Smooth muscle cell (in vitro differentiated cells): ENCODE results near the gene SUSD4. TPM values are rescaled to one million over a fixed set of nuclear protein-coding genes. Genes with fewer than 3 reads are reported as not detected.

Experiments
- DNase-seq: peaks from one replicate; lab custom pipeline; 2025; ENCODE audit not compliant: unreplicated experiment; lab: John Stamatoyannopoulos, UW
- H2AFZ ChIP-seq: fragments of 200-600 bp; sonication (generic); 2 replicates; pipeline ENCODE4 v1.6.0; 2016; ENCODE audit warnings: antibody characterized with exemption, low read depth, mild to moderate bottlenecking
- H3F3A ChIP-seq: fragments of 200-600 bp; sonication (generic); 2 replicates; pipeline ENCODE4 v1.6.0; 2017; ENCODE audit warnings: antibody characterized with exemption, low read depth
- H3K27ac ChIP-seq: fragments of 200-600 bp; sonication (generic); 2 replicates; pipeline ENCODE4 v1.5.1; 2016; ENCODE audit warnings: low read depth, mild to moderate bottlenecking
- H3K27me3 ChIP-seq: fragments of 200-600 bp; sonication (generic); 2 replicates; pipeline ENCODE4 v1.6.1; 2016; ENCODE audit warnings: low read depth, mild to moderate bottlenecking
- H3K36me3 ChIP-seq: fragments of 200-600 bp; sonication (generic); 2 replicates; pipeline ENCODE4 v1.5.1; 2016; ENCODE audit warnings: low read depth
- H3K4me1 ChIP-seq: fragments of 200-600 bp; sonication (generic); 2 replicates; pipeline ENCODE4 v1.5.1; 2016; ENCODE audit warnings: low read depth
- H3K4me2 ChIP-seq: fragments of 200-600 bp; sonication (generic); 2 replicates; pipeline ENCODE4 v1.6.0; 2016; ENCODE audit warnings: mild to moderate bottlenecking
- H3K4me3 ChIP-seq: fragments of 200-600 bp; sonication (generic); 2 replicates; pipeline ENCODE4 v1.5.1; 2016; ENCODE audit warnings: mild to moderate bottlenecking
- H3K79me2 ChIP-seq: fragments of 200-600 bp; sonication (generic); 2 replicates; pipeline ENCODE4 v1.6.0; 2016; ENCODE audit warnings: low read depth, mild to moderate bottlenecking
- H3K9ac ChIP-seq: fragments of 200-600 bp; sonication (generic); 2 replicates; pipeline ENCODE4 v1.6.0; 2016; ENCODE audit warnings: low read depth
- H3K9me3 ChIP-seq: fragments of 200-600 bp; sonication (generic); replicated peaks from 2 replicates; pipeline ENCODE4 v1.5.1; 2016; ENCODE audit warnings: low read depth
- H4K20me1 ChIP-seq: fragments of 200-600 bp; sonication (generic); 2 replicates; pipeline ENCODE4 v1.6.0; 2016; ENCODE audit warnings: low read depth
- WGBS: methylation state at CpG from one replicate; pipeline ENCODE4 v1.1.7; 2016; ENCODE audit warnings: low lambda C conversion rate; 5-methylcytosine and 5-hydroxymethylcytosine counted together
- polyA plus RNA-seq: library from polyadenylated mRNA; unstranded; fragments of >200 nt; fragmentation: Nextera tagmentation; extraction: Ambion mirVana; gene quantifications from 2 replicates; pipeline ENCODE4 v1.2.1, GENCODE V29; 2016
- total RNA-seq: library from RNA; depleted of rRNA; stranded (reverse); fragments of >200 nt; gene quantifications from 2 replicates; pipeline ENCODE4 v1.2.3, GENCODE V29; 2014
- TF ChIP-seq, protein P1 (sequence below): fragments of 200-600 bp; sonication (generic); IDR thresholded peaks from 2 replicates; pipeline ENCODE4 v1.5.1; 2017; ENCODE audit warnings: borderline replicate concordance, mild to moderate bottlenecking, antibody characterized with exemption; ENCODE audit not compliant: insufficient read depth, poor library complexity, severe bottlenecking

The SUSD4 gene
- total RNA-seq (4.5 and 6.1 TPM in 2 replicates), polyA plus RNA-seq (4.8 and 5.1 TPM in 2 replicates)

GRCh38 chr1:223363856-223364684 is at the start of gene SUSD4:
TSS of gene SUSD4 (minus strand) at chr1:223364176. CDS start at chr1:223363425, 751 bp downstream.
- Histone ChIP-seq H3K79me2 (no peaks in the 10 kb centered on the region), H3K9me3 (no peaks in the 10 kb centered on the region), H3K27ac (no peak within 1 kb of the TSS), H3K4me1 (peaks cover 10% of the 10 kb centered on the region), H2AFZ (peak within 1 kb of the TSS; percentile 44), H3K4me2 (peak within 1 kb of the TSS; percentile 88), H3K4me3 (peak within 1 kb of the TSS; percentile 54), H3F3A (peaks cover 8% of the 10 kb centered on the region), H3K9ac (no peak within 1 kb of the TSS), H4K20me1 (no peaks in the 10 kb centered on the region), H3K36me3 (no peaks in the 10 kb centered on the region), H3K27me3 (peaks cover 47% of the 10 kb centered on the region)
- no peak for DNase-seq
- TF ChIP-seq, protein P1, sequence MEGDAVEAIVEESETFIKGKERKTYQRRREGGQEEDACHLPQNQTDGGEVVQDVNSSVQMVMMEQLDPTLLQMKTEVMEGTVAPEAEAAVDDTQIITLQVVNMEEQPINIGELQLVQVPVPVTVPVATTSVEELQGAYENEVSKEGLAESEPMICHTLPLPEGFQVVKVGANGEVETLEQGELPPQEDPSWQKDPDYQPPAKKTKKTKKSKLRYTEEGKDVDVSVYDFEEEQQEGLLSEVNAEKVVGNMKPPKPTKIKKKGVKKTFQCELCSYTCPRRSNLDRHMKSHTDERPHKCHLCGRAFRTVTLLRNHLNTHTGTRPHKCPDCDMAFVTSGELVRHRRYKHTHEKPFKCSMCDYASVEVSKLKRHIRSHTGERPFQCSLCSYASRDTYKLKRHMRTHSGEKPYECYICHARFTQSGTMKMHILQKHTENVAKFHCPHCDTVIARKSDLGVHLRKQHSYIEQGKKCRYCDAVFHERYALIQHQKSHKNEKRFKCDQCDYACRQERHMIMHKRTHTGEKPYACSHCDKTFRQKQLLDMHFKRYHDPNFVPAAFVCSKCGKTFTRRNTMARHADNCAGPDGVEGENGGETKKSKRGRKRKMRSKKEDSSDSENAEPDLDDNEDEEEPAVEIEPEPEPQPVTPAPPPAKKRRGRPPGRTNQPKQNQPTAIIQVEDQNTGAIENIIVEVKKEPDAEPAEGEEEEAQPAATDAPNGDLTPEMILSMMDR: no peak
- 0% methylated on average over 35 of the region's 111 CpGs for WGBS

GRCh38 chr1:223413216-223413615 is 49.2 kb upstream of the SUSD4 start:
- H3K9me3 ChIP-seq: no peaks in the 10 kb centered on the region
- H3K4me1 ChIP-seq: no peaks in the 10 kb centered on the region
- DNase-seq: no peak
- H4K20me1 ChIP-seq: no peaks in the 10 kb centered on the region
- no peak overlapping the region for H3K27ac ChIP-seq
- TF ChIP-seq, protein P1: no peak
- no peak overlapping the region for H3K9ac ChIP-seq
- H3K4me2 ChIP-seq: no peak overlapping the region
- H3F3A ChIP-seq: no peaks in the 10 kb centered on the region
- no peaks in the 10 kb centered on the region for H3K27me3 ChIP-seq
- no peak overlapping the region for H2AFZ ChIP-seq
- H3K4me3 ChIP-seq: no peak overlapping the region
- 96% methylated on average over 2 of the region's 2 CpGs for WGBS
- no peaks in the 10 kb centered on the region for H3K79me2 ChIP-seq
- H3K36me3 ChIP-seq: no peaks in the 10 kb centered on the region

GRCh38 chr1:223411710-223412109 is 47.7 kb upstream of the SUSD4 start:
- H2AFZ ChIP-seq: no peak overlapping the region
- H3K36me3 ChIP-seq: no peaks in the 10 kb centered on the region

More at GRCh38 chr1:223411710-223412109, 47.7 kb upstream of the SUSD4 start:
- TF ChIP-seq, protein P1: no peak
- H3K9ac ChIP-seq: no peak overlapping the region
- no peaks in the 10 kb centered on the region for H3K79me2 ChIP-seq
- H3K4me1 ChIP-seq: no peaks in the 10 kb centered on the region
- no peak overlapping the region for H3K27ac ChIP-seq
- H3K27me3 ChIP-seq: no peaks in the 10 kb centered on the region
- H3K4me3 ChIP-seq: no peak overlapping the region
- peak overlapping the region; percentile 63 for H3K4me2 ChIP-seq
- DNase-seq: no peak
- no peaks in the 10 kb centered on the region for H3K9me3 ChIP-seq
- no peaks in the 10 kb centered on the region for H3F3A ChIP-seq
- no peaks in the 10 kb centered on the region for H4K20me1 ChIP-seq
